Measurements from ENCODE around the gene HMGCS2.
"Not testable (repeated sequence)": the region's sequence is repeated elsewhere in the genome, so short reads cannot be mapped to it uniquely, and the experiment has no call there.

The HMGCS2 gene

DNA sequence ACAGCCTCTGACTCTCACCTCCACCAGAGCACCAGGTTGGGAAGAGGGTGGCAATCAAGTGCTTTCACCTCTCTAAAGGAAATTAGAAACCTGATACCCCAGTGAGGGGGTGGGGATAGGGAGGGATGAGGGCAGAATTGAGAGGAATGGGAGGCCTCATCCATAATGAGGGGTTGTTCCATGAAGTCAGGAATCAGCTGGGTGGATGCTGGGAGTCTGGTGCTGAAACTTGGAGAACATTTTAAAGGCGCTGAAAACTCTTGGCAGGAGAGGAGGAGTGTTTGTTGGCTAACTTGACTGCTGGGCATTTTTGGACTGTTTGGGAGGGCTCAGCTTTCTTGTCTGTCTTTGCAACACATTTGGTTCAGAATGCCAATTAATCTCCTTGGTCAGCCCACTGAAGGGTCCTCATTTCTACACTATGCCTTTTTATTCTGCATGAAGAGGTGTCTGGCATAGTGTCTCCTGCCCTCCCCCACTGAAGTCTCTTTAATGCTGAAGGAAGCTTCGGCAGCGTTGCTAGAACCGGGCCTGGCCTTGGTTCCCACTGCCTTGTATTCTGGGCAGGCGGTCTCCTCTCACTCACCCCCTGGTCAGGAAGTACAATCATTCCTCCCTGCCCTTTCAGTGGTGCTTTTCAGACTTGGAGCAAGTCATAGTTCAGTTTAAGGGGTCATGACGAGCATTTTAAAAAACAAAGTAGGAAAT lies 54.8 kb downstream of the HMGCS2 start:
- Histone ChIP-seq H3K36me3 (ENCODE audit: control insufficient read depth, insufficient read depth, low read length) (no peaks in the 10 kb centered on the region), H3K4me1 (ENCODE audit: control insufficient read depth, insufficient read depth, low read length) (peaks cover 5% of the 10 kb centered on the region), H3K9ac (ENCODE audit: low read length) (no peak overlapping the region), H3K4me3 (ENCODE audit: low read length) (no peak overlapping the region), H3K27me3 (ENCODE audit: control insufficient read depth, insufficient read depth, low read length) (no peaks in the 10 kb centered on the region), H3K27ac (ENCODE audit: low read depth, low read length) (peak overlapping the region; percentile 66)

DNA sequence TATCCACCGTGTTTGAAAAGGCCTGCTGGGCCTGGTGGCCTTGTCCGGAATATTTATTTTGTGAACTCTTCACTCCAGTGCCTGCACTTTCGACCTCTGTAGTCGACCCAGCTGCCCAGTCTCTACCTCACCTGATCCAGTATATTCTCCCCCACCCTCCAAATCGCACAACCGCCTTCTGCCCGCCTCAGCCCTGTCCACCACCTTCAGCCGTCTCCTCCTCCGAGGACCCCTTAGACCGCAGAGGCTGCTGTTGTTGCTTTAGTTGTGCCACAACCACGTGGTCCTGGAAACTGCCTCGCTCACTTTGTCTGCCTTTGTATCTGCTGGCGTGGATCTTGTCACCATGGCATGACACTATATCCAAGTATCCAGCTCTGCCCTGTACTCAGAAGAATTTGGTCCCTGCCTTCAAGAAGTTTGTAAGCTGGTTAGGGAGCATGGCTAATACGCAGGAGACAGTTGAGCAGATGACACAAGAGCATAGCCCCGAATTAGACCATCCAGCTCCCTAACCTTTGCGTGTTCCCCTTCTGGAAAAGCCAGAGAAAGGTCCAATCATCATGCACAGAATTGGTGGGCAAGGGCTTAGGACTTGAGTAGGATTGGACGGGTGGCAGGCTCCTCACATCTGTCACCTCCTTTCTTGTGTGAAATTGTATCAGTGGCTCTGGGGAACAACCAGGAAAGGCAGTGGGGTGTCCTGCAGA lies 55.5 kb downstream of the HMGCS2 start:
- H3K27ac ChIP-seq (ENCODE audit: low read depth, low read length), result peak overlapping the region; percentile 66
- peak overlapping the region; percentile 53 for H3K4me3 ChIP-seq (ENCODE audit: low read length)

DNA sequence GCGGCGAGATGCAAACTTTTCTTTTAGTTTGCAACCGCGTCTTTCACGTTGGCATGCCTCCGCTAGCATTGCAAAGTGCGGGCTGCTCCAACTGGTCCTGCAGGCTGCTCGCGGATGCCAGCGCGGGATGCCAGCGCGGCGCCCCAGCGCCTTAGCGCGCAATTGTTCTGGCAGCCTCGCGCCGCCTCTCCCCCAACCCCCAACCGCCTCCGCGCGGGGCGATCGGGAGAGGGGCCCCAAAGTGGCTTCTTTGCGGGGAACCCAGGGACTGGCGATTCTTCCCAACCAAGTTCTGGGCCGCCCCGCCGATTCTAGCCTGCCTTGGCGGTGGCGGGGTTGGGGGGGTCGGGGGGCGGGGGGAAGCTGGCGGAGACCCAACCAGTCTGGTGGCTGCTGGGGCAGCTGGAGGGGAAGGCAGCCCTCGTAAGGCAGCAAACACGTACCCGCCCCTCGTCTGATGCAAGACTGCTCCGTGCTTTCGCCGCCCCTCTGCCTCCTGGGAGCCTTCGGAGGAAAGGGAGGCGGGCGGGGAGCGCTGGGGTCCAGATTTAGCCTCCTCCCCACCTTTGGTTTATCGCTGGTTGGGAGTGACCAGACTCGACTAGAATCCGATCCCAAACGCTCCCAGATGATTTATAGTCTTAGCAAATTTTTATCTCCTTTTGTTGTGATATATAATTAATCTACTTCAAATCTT lies 56.2 kb downstream of the HMGCS2 start:
- Histone ChIP-seq H3K4me3 (ENCODE audit: low read length) (peak overlapping the region; percentile 78), H3K27me3 (ENCODE audit: control insufficient read depth, insufficient read depth, low read length) (no peaks in the 10 kb centered on the region), H3K27ac (ENCODE audit: low read depth, low read length) (peak overlapping the region; percentile 66), H3K9ac (ENCODE audit: low read length) (no peak overlapping the region), H3K4me1 (ENCODE audit: control insufficient read depth, insufficient read depth, low read length) (peaks cover 5% of the 10 kb centered on the region), H3K36me3 (ENCODE audit: control insufficient read depth, insufficient read depth, low read length) (no peaks in the 10 kb centered on the region)

More for the DNA sequence above, 55.5 kb downstream of the HMGCS2 start:
- H3K27me3 ChIP-seq (ENCODE audit: control insufficient read depth, insufficient read depth, low read length), result no peaks in the 10 kb centered on the region
- H3K36me3 ChIP-seq (ENCODE audit: control insufficient read depth, insufficient read depth, low read length), result no peaks in the 10 kb centered on the region
- no peak overlapping the region for H3K9ac ChIP-seq (ENCODE audit: low read length)
- H3K4me1 ChIP-seq (ENCODE audit: control insufficient read depth, insufficient read depth, low read length), result peaks cover 5% of the 10 kb centered on the region

- H3K9ac ChIP-seq (ENCODE audit: low read length), result no peak within 1 kb of the TSS
- no peaks in the 10 kb centered on the region for H3K36me3 ChIP-seq (ENCODE audit: control insufficient read depth, insufficient read depth, low read length)
- H3K4me3 ChIP-seq (ENCODE audit: low read length), result peak within 1 kb of the TSS; percentile 78
- H3K27me3 ChIP-seq (ENCODE audit: control insufficient read depth, insufficient read depth, low read length), result no peaks in the 10 kb centered on the region
- H3K27ac ChIP-seq (ENCODE audit: low read depth, low read length), result peak within 1 kb of the TSS; percentile 66
- H3K4me1 ChIP-seq (ENCODE audit: control insufficient read depth, insufficient read depth, low read length), result peaks cover 5% of the 10 kb centered on the region
These were observed 56.8 kb downstream of the HMGCS2 start, which contains the start of gene PHGDH for GRCh38 chr1:119711804-119712341. Gene PHGDH (plus strand): TSS chr1:119711934. CDS start chr1:119712023, 89 bp downstream.

- peak overlapping the region; percentile 78 for H3K4me3 ChIP-seq (ENCODE audit: low read length)
- not testable (repeated sequence) for H3K36me3 ChIP-seq (ENCODE audit: control insufficient read depth, insufficient read depth, low read length); H3K27me3 ChIP-seq (ENCODE audit: control insufficient read depth, insufficient read depth, low read length); H3K4me1 ChIP-seq (ENCODE audit: control insufficient read depth, insufficient read depth, low read length); H3K9ac ChIP-seq (ENCODE audit: low read length)
- peak overlapping the region; percentile 59 for H3K27ac ChIP-seq (ENCODE audit: low read depth, low read length)
These were observed 57.3 kb downstream of the HMGCS2 start for GRCh38 chr1:119711356-119711803.

DNA sequence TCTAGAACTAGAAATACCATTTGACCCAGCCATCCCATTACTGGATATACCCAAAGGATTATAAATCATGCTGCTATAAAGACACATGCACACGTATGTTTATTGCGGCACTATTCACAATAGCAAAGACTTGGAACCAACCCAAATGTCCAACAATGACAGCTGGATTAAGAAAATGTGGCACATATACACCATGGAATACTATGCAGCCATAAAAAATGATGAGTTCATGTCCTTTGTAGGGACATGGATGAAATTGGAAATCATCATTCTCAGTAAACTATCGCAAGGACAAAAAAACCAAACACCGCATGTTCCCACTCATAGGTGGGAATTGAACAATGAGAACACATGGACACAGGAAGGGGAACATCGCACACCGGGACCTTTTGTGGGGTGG lies 62.1 kb downstream of the HMGCS2 start:
- not testable (repeated sequence) for H3K4me1 ChIP-seq (ENCODE audit: control insufficient read depth, insufficient read depth, low read length); H3K27ac ChIP-seq (ENCODE audit: low read depth, low read length); H3K9ac ChIP-seq (ENCODE audit: low read length); H3K27me3 ChIP-seq (ENCODE audit: control insufficient read depth, insufficient read depth, low read length); H3K4me3 ChIP-seq (ENCODE audit: low read length); H3K36me3 ChIP-seq (ENCODE audit: control insufficient read depth, insufficient read depth, low read length)

- Histone ChIP-seq H3K27me3 (ENCODE audit: control insufficient read depth, insufficient read depth, low read length) (no peaks in the 10 kb centered on the region), H3K9ac (ENCODE audit: low read length) (no peak overlapping the region), H3K4me1 (ENCODE audit: control insufficient read depth, insufficient read depth, low read length) (no peaks in the 10 kb centered on the region), H3K36me3 (ENCODE audit: control insufficient read depth, insufficient read depth, low read length) (no peaks in the 10 kb centered on the region), H3K27ac (ENCODE audit: low read depth, low read length) (no peak overlapping the region), H3K4me3 (ENCODE audit: low read length) (no peak overlapping the region)
These were observed 64.8 kb downstream of the HMGCS2 start for GRCh38 chr1:119703666-119704450.

GRCh38 chr1:119702384-119702783 lies 66.3 kb downstream of the HMGCS2 start:
- no peaks in the 10 kb centered on the region for H3K27me3 ChIP-seq (ENCODE audit: control insufficient read depth, insufficient read depth, low read length)
- no peak overlapping the region for H3K9ac ChIP-seq (ENCODE audit: low read length)
- no peak overlapping the region for H3K27ac ChIP-seq (ENCODE audit: low read depth, low read length)
- H3K4me3 ChIP-seq (ENCODE audit: low read length), result no peak overlapping the region
- no peaks in the 10 kb centered on the region for H3K4me1 ChIP-seq (ENCODE audit: control insufficient read depth, insufficient read depth, low read length)
- H3K36me3 ChIP-seq (ENCODE audit: control insufficient read depth, insufficient read depth, low read length), result no peaks in the 10 kb centered on the region

- Histone ChIP-seq H3K27me3 (ENCODE audit: control insufficient read depth, insufficient read depth, low read length) (no peaks in the 10 kb centered on the region), H3K4me3 (ENCODE audit: low read length) (no peak overlapping the region), H3K36me3 (ENCODE audit: control insufficient read depth, insufficient read depth, low read length) (no peaks in the 10 kb centered on the region), H3K9ac (ENCODE audit: low read length) (no peak overlapping the region), H3K4me1 (ENCODE audit: control insufficient read depth, insufficient read depth, low read length) (no peaks in the 10 kb centered on the region), H3K27ac (ENCODE audit: low read depth, low read length) (no peak overlapping the region)
These were observed 67.0 kb downstream of the HMGCS2 start for GRCh38 chr1:119701659-119702058.

DNA sequence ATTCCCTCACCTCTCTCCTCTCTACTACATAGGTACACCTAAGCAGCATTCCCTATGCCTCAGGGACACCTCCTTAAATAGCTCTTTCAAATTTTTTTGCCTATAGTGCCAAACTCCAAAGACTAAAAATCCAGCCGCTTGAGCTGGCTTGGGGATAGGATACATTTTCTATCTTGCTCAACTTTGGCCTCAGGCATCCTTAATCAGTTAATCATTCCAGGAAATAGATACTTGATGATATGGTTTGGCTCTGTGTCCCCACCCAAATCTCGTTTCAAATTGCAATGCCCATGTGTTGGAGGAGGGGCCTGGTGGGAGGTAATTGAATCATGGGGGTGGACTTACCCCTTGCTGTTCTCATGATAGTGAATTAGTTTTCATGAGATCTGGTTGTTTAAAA lies 68.4 kb downstream of the HMGCS2 start:
- Histone ChIP-seq H3K27ac (ENCODE audit: low read depth, low read length) (no peak overlapping the region), H3K4me3 (ENCODE audit: low read length) (no peak overlapping the region), H3K9ac (ENCODE audit: low read length) (no peak overlapping the region), H3K36me3 (ENCODE audit: control insufficient read depth, insufficient read depth, low read length) (no peaks in the 10 kb centered on the region), H3K4me1 (ENCODE audit: control insufficient read depth, insufficient read depth, low read length) (no peaks in the 10 kb centered on the region), H3K27me3 (ENCODE audit: control insufficient read depth, insufficient read depth, low read length) (no peaks in the 10 kb centered on the region)

Measured in rectal smooth muscle tissue (tissue), 1 donor.